Measurements from ENCODE around the gene CD3G. TPM values are rescaled to one million over a fixed set of nuclear protein-coding genes. Genes with fewer than 3 reads are reported as not detected.

CD3G gene
- total and polyA plus RNA-seq, 9 of the 15 experiments (the other 6 are each of a cell fraction or from before 2014, with no cell fraction given), result 0.30 to 1.7 (median 0.47) TPM

DNA sequence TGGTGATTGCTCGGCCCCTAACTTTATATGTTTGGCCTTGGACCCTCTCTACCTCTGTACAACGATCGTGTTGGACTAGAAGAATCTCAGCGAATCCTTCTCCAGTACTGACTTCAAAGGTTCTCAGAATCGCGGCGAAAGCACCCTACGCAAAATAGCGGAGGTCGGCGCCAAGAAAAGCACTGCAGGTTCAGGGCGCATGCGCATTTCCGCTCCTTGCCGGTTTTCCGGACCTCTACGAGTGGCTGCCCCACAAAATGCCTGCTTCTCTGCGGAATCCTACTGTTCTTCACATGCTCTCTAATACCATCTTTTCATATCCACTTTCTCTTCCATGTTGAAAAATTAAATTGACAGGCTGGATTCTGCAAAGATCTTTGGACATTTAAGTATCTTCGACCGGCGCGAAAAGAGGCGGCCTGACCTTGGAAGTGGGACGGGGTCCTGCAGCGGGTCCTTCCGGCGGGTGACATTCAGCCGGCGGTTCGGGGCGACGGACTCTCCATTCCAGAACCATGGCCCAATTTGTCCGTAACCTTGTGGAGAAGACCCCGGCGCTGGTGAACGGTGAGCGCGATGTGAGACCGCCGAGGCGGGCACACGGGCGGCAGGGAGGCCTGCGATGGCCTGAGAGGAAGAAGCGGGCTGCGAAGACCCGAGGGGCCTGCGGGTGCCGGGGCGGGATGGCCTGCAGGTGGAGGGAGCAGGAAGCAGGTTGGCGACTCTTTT, 57.2 kb downstream of the CD3G start, which contains the start of gene ATP5MG (continued):
- TF ChIP-seq, protein P1, sequence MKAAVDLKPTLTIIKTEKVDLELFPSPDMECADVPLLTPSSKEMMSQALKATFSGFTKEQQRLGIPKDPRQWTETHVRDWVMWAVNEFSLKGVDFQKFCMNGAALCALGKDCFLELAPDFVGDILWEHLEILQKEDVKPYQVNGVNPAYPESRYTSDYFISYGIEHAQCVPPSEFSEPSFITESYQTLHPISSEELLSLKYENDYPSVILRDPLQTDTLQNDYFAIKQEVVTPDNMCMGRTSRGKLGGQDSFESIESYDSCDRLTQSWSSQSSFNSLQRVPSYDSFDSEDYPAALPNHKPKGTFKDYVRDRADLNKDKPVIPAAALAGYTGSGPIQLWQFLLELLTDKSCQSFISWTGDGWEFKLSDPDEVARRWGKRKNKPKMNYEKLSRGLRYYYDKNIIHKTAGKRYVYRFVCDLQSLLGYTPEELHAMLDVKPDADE (conservative IDR thresholded peaks at IDR 0.05; ENCODE audit: control insufficient read depth, low read depth, low read length), result no peak
- TF ChIP-seq TCF7L2 (IDR thresholded peaks at IDR 0.05; ENCODE audit: low read depth, low read length) (peak; percentile 54; the same call in 1 of the 2 replicates), ZNF584 (CRISPR knock-in tag; IDR thresholded peaks at IDR 0.05; ENCODE audit: low read depth) (no peak), NR2F6 (CRISPR knock-in tag; IDR thresholded peaks at IDR 0.05) (no peak), DIDO1 (tag; IDR thresholded peaks at IDR 0.05; ENCODE audit: low read depth) (peak; percentile 55; the same call in 1 of the 2 replicates), ZBTB7A (IDR thresholded peaks at IDR 0.05; ENCODE audit: borderline replicate concordance, control insufficient read depth, low read depth, low read length) (peak; percentile 85), TCFL5 (CRISPR knock-in tag; conservative IDR thresholded peaks at IDR 0.05) (no peak), NCOR1 (IDR thresholded peaks at IDR 0.05) (no peak), CHCHD3 (CRISPR knock-in tag; IDR thresholded peaks at IDR 0.05) (no peak), ZFP36 (IDR thresholded peaks at IDR 0.05; ENCODE audit: low read depth, low read length, partially characterized antibody) (no peak), POU5F1 (IDR thresholded peaks at IDR 0.05; ENCODE audit: borderline replicate concordance, low read depth, low read length, partially characterized antibody) (no peak), TRIM28 (IDR thresholded peaks at IDR 0.05) (no peak), COPS2 (conservative IDR thresholded peaks at IDR 0.05) (no peak), ELF1 (tag; IDR thresholded peaks at IDR 0.05) (peak; percentile 77), ZNF12 (CRISPR knock-in tag; IDR thresholded peaks at IDR 0.05) (no peak), HCFC1 (IDR thresholded peaks at IDR 0.05; ENCODE audit: low read depth, low read length) (peak; percentile 53), TBL1XR1 (IDR thresholded peaks at IDR 0.05; ENCODE audit: low read length in 2 of 2) (no peak; a peak in 1 of 4 replicates), RNF2 (IDR thresholded peaks at IDR 0.05) (peak; percentile 40; the same call in 1 of the 2 replicates)
- TF ChIP-seq, protein P2, sequence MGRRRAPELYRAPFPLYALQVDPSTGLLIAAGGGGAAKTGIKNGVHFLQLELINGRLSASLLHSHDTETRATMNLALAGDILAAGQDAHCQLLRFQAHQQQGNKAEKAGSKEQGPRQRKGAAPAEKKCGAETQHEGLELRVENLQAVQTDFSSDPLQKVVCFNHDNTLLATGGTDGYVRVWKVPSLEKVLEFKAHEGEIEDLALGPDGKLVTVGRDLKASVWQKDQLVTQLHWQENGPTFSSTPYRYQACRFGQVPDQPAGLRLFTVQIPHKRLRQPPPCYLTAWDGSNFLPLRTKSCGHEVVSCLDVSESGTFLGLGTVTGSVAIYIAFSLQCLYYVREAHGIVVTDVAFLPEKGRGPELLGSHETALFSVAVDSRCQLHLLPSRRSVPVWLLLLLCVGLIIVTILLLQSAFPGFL (CRISPR knock-in tag; IDR thresholded peaks at IDR 0.05), result peak; percentile 72; the same call in 1 of the 2 replicates
- TF ChIP-seq, protein P3, sequence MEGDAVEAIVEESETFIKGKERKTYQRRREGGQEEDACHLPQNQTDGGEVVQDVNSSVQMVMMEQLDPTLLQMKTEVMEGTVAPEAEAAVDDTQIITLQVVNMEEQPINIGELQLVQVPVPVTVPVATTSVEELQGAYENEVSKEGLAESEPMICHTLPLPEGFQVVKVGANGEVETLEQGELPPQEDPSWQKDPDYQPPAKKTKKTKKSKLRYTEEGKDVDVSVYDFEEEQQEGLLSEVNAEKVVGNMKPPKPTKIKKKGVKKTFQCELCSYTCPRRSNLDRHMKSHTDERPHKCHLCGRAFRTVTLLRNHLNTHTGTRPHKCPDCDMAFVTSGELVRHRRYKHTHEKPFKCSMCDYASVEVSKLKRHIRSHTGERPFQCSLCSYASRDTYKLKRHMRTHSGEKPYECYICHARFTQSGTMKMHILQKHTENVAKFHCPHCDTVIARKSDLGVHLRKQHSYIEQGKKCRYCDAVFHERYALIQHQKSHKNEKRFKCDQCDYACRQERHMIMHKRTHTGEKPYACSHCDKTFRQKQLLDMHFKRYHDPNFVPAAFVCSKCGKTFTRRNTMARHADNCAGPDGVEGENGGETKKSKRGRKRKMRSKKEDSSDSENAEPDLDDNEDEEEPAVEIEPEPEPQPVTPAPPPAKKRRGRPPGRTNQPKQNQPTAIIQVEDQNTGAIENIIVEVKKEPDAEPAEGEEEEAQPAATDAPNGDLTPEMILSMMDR (IDR thresholded peaks at IDR 0.05 in 2 of 3, conservative IDR thresholded peaks at IDR 0.05 in 1 of 3; ENCODE audit: insufficient read depth in 2 of 3, low read depth in 1 of 3, low read length in 3 of 3), result peak in 2 of 3 experiments; percentile 1 to 8; a peak in 1 of 6 replicates
- TF ChIP-seq, protein P4, sequence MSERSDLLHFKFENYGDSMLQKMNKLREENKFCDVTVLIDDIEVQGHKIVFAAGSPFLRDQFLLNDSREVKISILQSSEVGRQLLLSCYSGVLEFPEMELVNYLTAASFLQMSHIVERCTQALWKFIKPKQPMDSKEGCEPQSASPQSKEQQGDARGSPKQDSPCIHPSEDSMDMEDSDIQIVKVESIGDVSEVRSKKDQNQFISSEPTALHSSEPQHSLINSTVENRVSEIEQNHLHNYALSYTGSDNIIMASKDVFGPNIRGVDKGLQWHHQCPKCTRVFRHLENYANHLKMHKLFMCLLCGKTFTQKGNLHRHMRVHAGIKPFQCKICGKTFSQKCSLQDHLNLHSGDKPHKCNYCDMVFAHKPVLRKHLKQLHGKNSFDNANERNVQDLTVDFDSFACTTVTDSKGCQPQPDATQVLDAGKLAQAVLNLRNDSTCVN (CRISPR knock-in tag; IDR thresholded peaks at IDR 0.05), result no peak
- TF ChIP-seq, protein P5, sequence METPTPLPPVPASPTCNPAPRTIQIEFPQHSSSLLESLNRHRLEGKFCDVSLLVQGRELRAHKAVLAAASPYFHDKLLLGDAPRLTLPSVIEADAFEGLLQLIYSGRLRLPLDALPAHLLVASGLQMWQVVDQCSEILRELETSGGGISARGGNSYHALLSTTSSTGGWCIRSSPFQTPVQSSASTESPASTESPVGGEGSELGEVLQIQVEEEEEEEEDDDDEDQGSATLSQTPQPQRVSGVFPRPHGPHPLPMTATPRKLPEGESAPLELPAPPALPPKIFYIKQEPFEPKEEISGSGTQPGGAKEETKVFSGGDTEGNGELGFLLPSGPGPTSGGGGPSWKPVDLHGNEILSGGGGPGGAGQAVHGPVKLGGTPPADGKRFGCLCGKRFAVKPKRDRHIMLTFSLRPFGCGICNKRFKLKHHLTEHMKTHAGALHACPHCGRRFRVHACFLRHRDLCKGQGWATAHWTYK (CRISPR knock-in tag; IDR thresholded peaks at IDR 0.05), result no peak
